ENCODE data around the gene TRIM54. TPM values are rescaled to one million over a fixed set of nuclear protein-coding genes. Genes with fewer than 3 reads are reported as not detected.

Gene TRIM54
- total RNA-seq, 1 donor from 2014 or later = not detected

DNA sequence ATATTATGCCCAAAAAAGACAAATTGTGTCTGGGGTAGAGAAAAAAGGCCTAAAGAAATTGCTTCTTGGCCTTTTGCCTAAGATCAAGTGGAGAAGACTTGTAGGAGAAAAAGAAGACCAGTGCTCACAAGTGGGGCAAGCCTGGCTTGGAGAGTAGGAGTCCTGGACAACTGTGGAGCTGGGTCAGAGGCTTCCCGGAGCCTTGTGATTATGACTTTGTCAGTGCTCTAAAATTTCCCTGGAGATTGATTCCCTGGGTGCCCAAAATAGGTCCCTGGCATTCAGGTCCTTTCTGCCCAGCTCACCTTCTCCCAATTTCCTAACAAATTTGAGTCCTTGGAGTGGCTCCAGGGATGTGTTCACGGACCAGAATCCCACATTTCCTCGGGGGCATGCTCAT lies 787 bp upstream of the TRIM54 start:
- no peak overlapping the region for H3K4me2 ChIP-seq
- no peaks in the 10 kb centered on the region for H4K20me1 ChIP-seq (ENCODE audit: low read depth)
- H3F3A ChIP-seq (ENCODE audit: low read depth) = peaks cover 3% of the 10 kb centered on the region
- peaks cover 3% of the 10 kb centered on the region for H3K4me1 Mint-ChIP-seq
- no peak overlapping the region for H3K4me3 ChIP-seq
- H3K27ac Mint-ChIP-seq = no peak overlapping the region
- H3K36me3 Mint-ChIP-seq = no peaks in the 10 kb centered on the region
- H3K9me3 ChIP-seq (ENCODE audit: low read depth) = no peaks in the 10 kb centered on the region
- H3K36me3 ChIP-seq = no peaks in the 10 kb centered on the region
- peaks cover 26% of the 10 kb centered on the region for H3K27me3 Mint-ChIP-seq (ENCODE audit: insufficient read depth, low read depth)
- no peak overlapping the region for H2AFZ ChIP-seq (replicated peaks)
- no peak overlapping the region for H3K9ac ChIP-seq
- H3K27me3 ChIP-seq = peaks cover 4% of the 10 kb centered on the region
- H3K79me2 ChIP-seq (ENCODE audit: low read depth) = no peaks in the 10 kb centered on the region
- no peak for DNase-seq (ENCODE audit: low spot score)
- TF ChIP-seq, protein P1, sequence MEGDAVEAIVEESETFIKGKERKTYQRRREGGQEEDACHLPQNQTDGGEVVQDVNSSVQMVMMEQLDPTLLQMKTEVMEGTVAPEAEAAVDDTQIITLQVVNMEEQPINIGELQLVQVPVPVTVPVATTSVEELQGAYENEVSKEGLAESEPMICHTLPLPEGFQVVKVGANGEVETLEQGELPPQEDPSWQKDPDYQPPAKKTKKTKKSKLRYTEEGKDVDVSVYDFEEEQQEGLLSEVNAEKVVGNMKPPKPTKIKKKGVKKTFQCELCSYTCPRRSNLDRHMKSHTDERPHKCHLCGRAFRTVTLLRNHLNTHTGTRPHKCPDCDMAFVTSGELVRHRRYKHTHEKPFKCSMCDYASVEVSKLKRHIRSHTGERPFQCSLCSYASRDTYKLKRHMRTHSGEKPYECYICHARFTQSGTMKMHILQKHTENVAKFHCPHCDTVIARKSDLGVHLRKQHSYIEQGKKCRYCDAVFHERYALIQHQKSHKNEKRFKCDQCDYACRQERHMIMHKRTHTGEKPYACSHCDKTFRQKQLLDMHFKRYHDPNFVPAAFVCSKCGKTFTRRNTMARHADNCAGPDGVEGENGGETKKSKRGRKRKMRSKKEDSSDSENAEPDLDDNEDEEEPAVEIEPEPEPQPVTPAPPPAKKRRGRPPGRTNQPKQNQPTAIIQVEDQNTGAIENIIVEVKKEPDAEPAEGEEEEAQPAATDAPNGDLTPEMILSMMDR (IDR thresholded peaks at IDR 0.05) = no peak
- TF ChIP-seq EZH2 (IDR thresholded peaks at IDR 0.05) (no peak), EZH2phosphoT487 (IDR thresholded peaks at IDR 0.05) (no peak)
- H3K4me1 ChIP-seq = peaks cover 13% of the 10 kb centered on the region
- no peaks in the 10 kb centered on the region for H3K9me3 Mint-ChIP-seq
- no peak overlapping the region for H3K4me3 Mint-ChIP-seq
- H3K27ac ChIP-seq = no peak overlapping the region

DNA sequence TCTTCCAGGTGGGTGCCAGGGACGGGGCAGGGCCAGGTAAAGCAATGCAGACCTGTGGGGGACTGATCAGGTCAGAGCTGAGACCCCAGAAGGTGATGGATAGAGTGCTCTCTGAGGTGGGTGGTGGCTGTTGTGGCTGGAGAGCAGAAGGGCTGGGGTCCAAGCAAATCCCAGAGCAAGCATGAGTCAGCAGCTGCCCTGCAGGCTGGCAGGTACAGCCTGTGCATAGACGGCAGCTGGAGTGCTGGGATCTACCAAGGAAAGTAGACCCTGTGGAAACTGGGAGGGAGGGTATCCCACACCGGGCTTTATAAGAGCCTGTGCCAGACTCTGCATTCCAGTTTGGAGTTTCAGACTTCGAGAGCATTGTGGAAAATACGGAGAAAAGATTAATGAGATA lies 663 bp downstream of the TRIM54 start:
- Histone ChIP-seq H3K27me3 (peaks cover 4% of the 10 kb centered on the region), H3K4me3 (no peak overlapping the region), H3K4me1 (peaks cover 13% of the 10 kb centered on the region), H3K9me3 (ENCODE audit: low read depth) (no peaks in the 10 kb centered on the region), H3K27ac (no peak overlapping the region), H3F3A (ENCODE audit: low read depth) (peaks cover 3% of the 10 kb centered on the region), H4K20me1 (ENCODE audit: low read depth) (no peaks in the 10 kb centered on the region), H3K4me2 (peak overlapping the region; percentile 54), H2AFZ (replicated peaks) (peak overlapping the region; percentile 57), H3K79me2 (ENCODE audit: low read depth) (no peaks in the 10 kb centered on the region), H3K36me3 (no peaks in the 10 kb centered on the region), H3K9ac (no peak overlapping the region)
- peaks cover 24% of the 10 kb centered on the region for H3K27me3 Mint-ChIP-seq (ENCODE audit: insufficient read depth, low read depth)
- peaks cover 3% of the 10 kb centered on the region for H3K4me1 Mint-ChIP-seq
- no peak for DNase-seq (ENCODE audit: low spot score)
- no peak overlapping the region for H3K27ac Mint-ChIP-seq
- H3K4me3 Mint-ChIP-seq = no peak overlapping the region
- TF ChIP-seq, protein P1 (IDR thresholded peaks at IDR 0.05) = no peak
- no peak for TF ChIP-seq EZH2phosphoT487 (IDR thresholded peaks at IDR 0.05)
- TF ChIP-seq EZH2 (IDR thresholded peaks at IDR 0.05) = no peak
- no peaks in the 10 kb centered on the region for H3K9me3 Mint-ChIP-seq
- H3K36me3 Mint-ChIP-seq = no peaks in the 10 kb centered on the region

DNA sequence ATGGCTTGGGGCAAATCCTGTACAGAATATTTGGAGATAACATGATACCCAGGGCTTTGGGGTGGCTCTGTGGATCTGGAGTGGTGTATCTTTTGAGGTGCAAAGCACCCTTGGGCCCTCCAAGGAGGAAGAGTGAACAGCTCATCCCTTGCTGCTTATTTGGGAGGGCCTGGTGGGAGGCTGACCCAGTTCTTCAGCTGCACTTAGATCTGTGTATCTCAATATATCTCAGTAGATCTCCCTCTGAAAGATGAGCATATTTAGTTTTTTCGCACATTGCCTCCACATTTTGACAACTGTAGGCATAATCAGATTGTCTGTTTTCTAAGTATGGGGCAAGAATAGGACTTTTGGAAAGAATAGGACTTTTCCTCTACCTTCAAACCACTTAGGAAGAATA lies 2.8 kb downstream of the TRIM54 start:
- Mint-ChIP-seq H3K4me3 (no peak overlapping the region), H3K36me3 (no peaks in the 10 kb centered on the region), H3K4me1 (peaks cover 3% of the 10 kb centered on the region), H3K27me3 (ENCODE audit: insufficient read depth, low read depth) (peaks cover 19% of the 10 kb centered on the region), H3K27ac (no peak overlapping the region), H3K9me3 (no peaks in the 10 kb centered on the region)
- Histone ChIP-seq H3K9me3 (ENCODE audit: low read depth) (no peaks in the 10 kb centered on the region), H2AFZ (replicated peaks) (no peak overlapping the region), H3F3A (ENCODE audit: low read depth) (peaks cover 3% of the 10 kb centered on the region), H3K4me1 (peaks cover 13% of the 10 kb centered on the region), H3K9ac (no peak overlapping the region), H3K27ac (no peak overlapping the region), H3K36me3 (no peaks in the 10 kb centered on the region), H3K4me2 (no peak overlapping the region), H3K27me3 (peaks cover 4% of the 10 kb centered on the region), H3K4me3 (no peak overlapping the region), H4K20me1 (ENCODE audit: low read depth) (no peaks in the 10 kb centered on the region), H3K79me2 (ENCODE audit: low read depth) (no peaks in the 10 kb centered on the region)
- TF ChIP-seq EZH2 (IDR thresholded peaks at IDR 0.05) (no peak), EZH2phosphoT487 (IDR thresholded peaks at IDR 0.05) (no peak)
- TF ChIP-seq, protein P1 (IDR thresholded peaks at IDR 0.05) = no peak
- no peak for DNase-seq (ENCODE audit: low spot score)

All from neural progenitor cell (in vitro differentiated cells).